WERI-Rb-1 (cell line): ENCODE measurements around the gene IGF2BP3.

ENCODE experiments used
- DNase-seq: peaks from one replicate; pipeline ENCODE4 v3.0.0-alpha.2; 2020
- H3K27ac ChIP-seq: fragments of 250-450 bp; sonication (Bioruptor Pico); 2 replicates; pipeline ENCODE4 v1.5.1; 2020; ENCODE audit warnings: mild to moderate bottlenecking, moderate library complexity
- H3K27me3 ChIP-seq: fragments of 250-450 bp; sonication (Bioruptor Pico); 2 replicates; pipeline ENCODE4 v1.5.1; 2021; ENCODE audit warnings: mild to moderate bottlenecking, low read depth, moderate library complexity; ENCODE audit not compliant: insufficient read depth, severe bottlenecking
- H3K36me3 ChIP-seq: fragments of 250-450 bp; sonication (Bioruptor Pico); 2 replicates; pipeline ENCODE4 v1.5.1; 2020; ENCODE audit warnings: mild to moderate bottlenecking, moderate library complexity
- H3K4me3 ChIP-seq: 2 replicates; pipeline ENCODE4 v1.5.1; 2011; ENCODE audit warnings: low read depth, mild to moderate bottlenecking, control low read depth, low read length
- H3K9me3 ChIP-seq: fragments of 250-450 bp; sonication (Bioruptor Pico); 2 replicates; pipeline ENCODE4 v1.5.1; 2021; ENCODE audit warnings: mild to moderate bottlenecking, moderate library complexity; ENCODE audit not compliant: severe bottlenecking
- CTCF ChIP-seq: IDR thresholded peaks from 2 replicates; pipeline ENCODE4 v1.5.1; 2011; ENCODE audit warnings: low read depth, mild to moderate bottlenecking, control low read depth, inconsistent platforms, low read length

Gene IGF2BP3

GRCh38 chr7:23345601-23346000, 124.7 kb downstream of the IGF2BP3 start:
- no peaks in the 10 kb centered on the region for H3K27me3 ChIP-seq
- no peak for DNase-seq
- H3K36me3 ChIP-seq, result peaks cover 60% of the 10 kb centered on the region
- H3K4me3 ChIP-seq, result no peak overlapping the region
- no peak for TF ChIP-seq CTCF
- no peaks in the 10 kb centered on the region for H3K9me3 ChIP-seq
- H3K27ac ChIP-seq, result no peak overlapping the region

GRCh38 chr7:23343806-23344475, 126.3 kb downstream of the IGF2BP3 start:
- TF ChIP-seq CTCF, result no peak
- Histone ChIP-seq H3K27ac (no peak overlapping the region), H3K36me3 (peaks cover 68% of the 10 kb centered on the region), H3K4me3 (no peak overlapping the region), H3K27me3 (no peaks in the 10 kb centered on the region), H3K9me3 (no peaks in the 10 kb centered on the region)
- no peak for DNase-seq

GRCh38 chr7:23343102-23343501, 127.2 kb downstream of the IGF2BP3 start:
- DNase-seq, result no peak
- Histone ChIP-seq H3K27me3 (no peaks in the 10 kb centered on the region), H3K9me3 (no peaks in the 10 kb centered on the region), H3K36me3 (peaks cover 69% of the 10 kb centered on the region), H3K4me3 (no peak overlapping the region), H3K27ac (no peak overlapping the region)
- TF ChIP-seq CTCF, result no peak

GRCh38 chr7:23341846-23342598, 128.3 kb downstream of the IGF2BP3 start:
- Histone ChIP-seq H3K9me3 (no peaks in the 10 kb centered on the region), H3K36me3 (peaks cover 69% of the 10 kb centered on the region), H3K4me3 (no peak overlapping the region), H3K27me3 (no peaks in the 10 kb centered on the region), H3K27ac (no peak overlapping the region)
- no peak for DNase-seq
- TF ChIP-seq CTCF, result no peak

GRCh38 chr7:23338863-23339262, 131.4 kb downstream of the IGF2BP3 start:
- Histone ChIP-seq H3K27me3 (no peaks in the 10 kb centered on the region), H3K9me3 (no peaks in the 10 kb centered on the region), H3K36me3 (peaks cover 59% of the 10 kb centered on the region), H3K4me3 (no peak overlapping the region), H3K27ac (no peak overlapping the region)
- no peak for TF ChIP-seq CTCF
- DNase-seq, result no peak
